ENCODE measurements around the gene TMEM106A. TPM values are rescaled to one million over a fixed set of nuclear protein-coding genes. Genes with fewer than 3 reads are reported as not detected.
"Not testable (repeated sequence)": the region's sequence is repeated elsewhere in the genome, so short reads cannot be mapped to it uniquely, and the experiment has no call there.

TMEM106A gene, protein sequence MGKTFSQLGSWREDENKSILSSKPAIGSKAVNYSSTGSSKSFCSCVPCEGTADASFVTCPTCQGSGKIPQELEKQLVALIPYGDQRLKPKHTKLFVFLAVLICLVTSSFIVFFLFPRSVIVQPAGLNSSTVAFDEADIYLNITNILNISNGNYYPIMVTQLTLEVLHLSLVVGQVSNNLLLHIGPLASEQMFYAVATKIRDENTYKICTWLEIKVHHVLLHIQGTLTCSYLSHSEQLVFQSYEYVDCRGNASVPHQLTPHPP
- total RNA-seq: 1 to 10 TPM; 5.8 to 7.1 TPM

DNA sequence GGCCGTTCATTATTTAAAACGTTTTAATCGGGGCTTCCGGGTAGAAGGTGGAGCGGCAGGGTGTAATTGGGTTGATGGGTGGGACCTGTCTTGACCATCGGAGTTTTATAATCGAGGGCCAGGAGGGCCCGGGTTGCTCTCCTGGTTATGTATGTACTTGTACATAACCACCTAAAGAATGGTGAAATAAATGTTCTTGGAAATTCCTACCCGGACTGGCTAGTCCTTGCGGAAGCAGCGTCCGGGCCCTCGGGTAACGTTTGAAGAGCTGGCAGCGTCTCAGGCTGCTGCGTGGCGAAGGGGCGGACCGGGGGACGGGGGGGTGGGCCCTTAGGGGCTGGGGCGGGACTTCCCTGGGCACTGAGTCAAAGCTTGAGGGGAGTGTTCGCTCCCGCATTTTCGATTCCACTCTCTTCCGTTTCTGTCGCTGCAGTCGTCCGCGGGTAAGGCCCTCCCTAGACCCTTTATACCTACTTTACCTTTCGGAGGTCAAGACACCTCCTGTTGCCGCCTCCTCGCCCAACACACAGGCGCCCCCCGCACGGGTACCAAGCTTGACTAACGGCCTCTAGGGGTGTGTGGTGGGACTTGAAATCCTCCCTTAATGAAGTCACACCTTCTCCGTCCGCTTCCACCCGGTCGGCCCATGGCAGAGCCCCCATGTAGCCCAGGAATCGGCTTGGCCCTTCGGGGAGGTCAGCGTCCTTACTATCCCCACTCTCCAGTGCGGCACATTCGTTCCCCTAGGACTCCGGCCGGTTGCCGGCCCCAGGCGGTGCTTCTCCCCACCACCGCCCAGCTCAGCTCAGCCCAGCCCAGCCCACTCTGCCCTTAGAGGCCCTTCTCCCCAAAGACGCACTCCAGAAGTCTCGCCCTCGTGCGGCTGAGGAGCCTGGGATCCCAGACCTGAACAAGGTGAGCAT, at the start of gene TMEM106A:
Gene TMEM106A (plus strand): TSS at position 396 of the 923 bp plus-strand sequence. CDS start 1,167 bp downstream, outside the sequence.
- no peaks in the 10 kb centered on the region for H3K27me3 Mint-ChIP-seq (ENCODE audit: low read depth)
- peaks cover 14% of the 10 kb centered on the region for H3K36me3 Mint-ChIP-seq (ENCODE audit: low read depth)
- H3K9me3 Mint-ChIP-seq: no peaks in the 10 kb centered on the region
- DNase-seq: peak; percentile 82
- peaks cover 26% of the 10 kb centered on the region for H3K4me1 Mint-ChIP-seq (ENCODE audit: low read depth)
- CTCF ChIA-PET: interaction anchor here (0.5 to 1.2 kb wide), 4 partner anchors 12 to 113 kb away, joined by 3 to 7 read pairs (median 4); no protein-coding TSS in a partner anchor
- H3K27ac Mint-ChIP-seq: peak within 1 kb of the TSS; percentile 90
- H3K4me3 Mint-ChIP-seq: peak within 1 kb of the TSS; percentile 94
- intact Hi-C loops (cut with micrococcal nuclease): loop anchor here (1.0 to 5.0 kb wide), 4 partner anchors 41 to 214 kb away; partner anchors contain the start of genes BRCA1 and RPL27

DNA sequence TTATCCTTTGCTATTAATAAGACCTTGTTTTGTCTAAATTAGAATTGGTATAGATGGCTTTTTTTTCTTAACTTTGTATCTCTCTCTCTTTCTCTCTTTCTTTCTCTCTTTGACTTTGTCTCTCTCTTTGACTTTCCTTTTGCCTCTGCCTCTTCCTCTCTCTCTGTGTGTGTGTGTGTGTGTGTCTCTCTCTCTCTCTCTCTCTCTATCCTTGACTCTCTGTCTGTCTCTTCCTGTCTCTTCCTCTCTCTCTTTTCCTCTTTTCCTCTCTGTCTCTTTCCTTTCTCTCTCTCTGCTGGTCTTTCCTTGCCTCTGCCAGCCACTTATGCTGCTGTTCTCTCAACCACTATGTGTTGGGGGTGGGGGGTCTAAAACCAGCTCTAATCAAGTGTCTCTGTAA, 45.7 kb upstream of the TMEM106A start:
- H3K4me1 Mint-ChIP-seq (ENCODE audit: low read depth); H3K27me3 Mint-ChIP-seq (ENCODE audit: low read depth); intact Hi-C loops (cut with micrococcal nuclease); H3K36me3 Mint-ChIP-seq (ENCODE audit: low read depth); DNase-seq; H3K9me3 Mint-ChIP-seq; H3K4me3 Mint-ChIP-seq; CTCF ChIA-PET; H3K27ac Mint-ChIP-seq: not testable (repeated sequence)

DNA sequence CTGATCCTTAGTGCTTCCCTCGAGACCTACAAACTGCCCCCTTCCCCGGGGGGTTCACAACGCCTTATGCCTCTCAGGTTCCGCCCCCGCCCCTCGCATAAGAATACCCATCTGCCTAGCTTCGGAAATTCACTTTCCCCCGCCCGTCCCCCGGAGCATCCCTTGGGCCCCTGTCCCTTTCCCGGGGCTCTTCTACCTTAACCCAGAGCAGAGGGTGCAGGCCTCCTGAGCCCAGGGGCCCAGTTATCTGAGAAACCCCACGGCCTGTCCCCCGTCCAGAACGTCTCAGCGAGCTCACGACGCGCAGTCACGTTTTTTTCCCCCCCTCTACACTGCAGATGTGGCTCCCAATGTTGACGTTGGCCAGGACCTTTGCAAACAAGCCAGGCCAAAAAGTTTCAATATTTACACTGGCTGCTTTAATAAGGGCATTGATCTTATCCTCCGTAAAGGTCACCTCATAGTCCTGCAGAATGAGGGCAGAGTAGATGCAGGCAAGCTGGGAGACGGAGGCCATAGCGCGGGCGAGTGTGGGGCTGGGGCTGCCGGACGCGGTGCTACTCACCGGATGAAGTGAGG, 42.0 kb upstream of the TMEM106A start:
- CTCF ChIA-PET: no interaction called here
- Mint-ChIP-seq H3K4me1 (ENCODE audit: low read depth) (peaks cover 26% of the 10 kb centered on the region), H3K9me3 (no peaks in the 10 kb centered on the region), H3K36me3 (ENCODE audit: low read depth) (peaks cover 4% of the 10 kb centered on the region), H3K27ac (no peak overlapping the region), H3K27me3 (ENCODE audit: low read depth) (no peaks in the 10 kb centered on the region), H3K4me3 (no peak overlapping the region)
- intact Hi-C loops (cut with micrococcal nuclease): loop anchor here (1.0 to 5.0 kb wide), 10 partner anchors 42 to 1252 kb away; partner anchors contain the start of genes ACLY, BRCA1, PTGES3L and RPL27
- DNase-seq: no peak

DNA sequence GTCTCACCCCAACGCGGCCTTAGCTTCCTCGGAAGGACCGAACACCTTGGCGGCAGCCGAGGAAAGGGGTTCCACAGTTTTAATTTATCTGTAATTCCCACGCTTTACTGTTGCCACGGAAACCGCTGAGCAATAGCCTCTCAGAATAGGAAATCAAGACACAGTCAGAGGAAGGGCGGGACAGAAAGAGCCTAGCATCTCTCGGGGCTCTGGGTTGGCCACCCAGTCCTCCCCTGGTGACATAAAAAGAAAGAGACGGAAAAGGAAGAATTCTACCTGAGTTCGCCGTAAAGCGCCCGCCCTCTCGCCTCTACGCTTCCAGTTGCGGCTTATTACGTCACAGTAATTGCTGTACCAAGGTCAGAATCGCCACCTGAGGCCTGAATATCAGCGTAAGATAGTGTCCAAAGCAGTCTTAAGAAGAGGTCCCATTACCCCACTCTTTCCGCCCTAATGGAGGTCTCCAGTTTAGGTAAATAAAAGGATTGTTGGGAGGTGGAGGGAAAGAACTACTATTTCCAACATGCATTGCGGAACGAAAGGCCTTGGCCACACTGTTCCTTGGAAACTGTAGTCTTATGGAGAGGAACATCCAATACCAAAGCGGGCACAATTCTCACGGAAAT, 41.4 kb upstream of the TMEM106A start:
- peaks cover 31% of the 10 kb centered on the region for H3K4me1 Mint-ChIP-seq (ENCODE audit: low read depth)
- H3K9me3 Mint-ChIP-seq: no peaks in the 10 kb centered on the region
- H3K4me3 Mint-ChIP-seq: no peak overlapping the region
- no peak overlapping the region for H3K27ac Mint-ChIP-seq
- intact Hi-C loops (cut with micrococcal nuclease): loop anchor here (1.0 to 5.0 kb wide), 10 partner anchors 41 to 1253 kb away; partner anchors contain the start of genes ACLY, BRCA1, PTGES3L and RPL27
- peak; percentile 94 for DNase-seq
- CTCF ChIA-PET: no interaction called here
- peaks cover 4% of the 10 kb centered on the region for H3K36me3 Mint-ChIP-seq (ENCODE audit: low read depth)
- no peaks in the 10 kb centered on the region for H3K27me3 Mint-ChIP-seq (ENCODE audit: low read depth)

DNA sequence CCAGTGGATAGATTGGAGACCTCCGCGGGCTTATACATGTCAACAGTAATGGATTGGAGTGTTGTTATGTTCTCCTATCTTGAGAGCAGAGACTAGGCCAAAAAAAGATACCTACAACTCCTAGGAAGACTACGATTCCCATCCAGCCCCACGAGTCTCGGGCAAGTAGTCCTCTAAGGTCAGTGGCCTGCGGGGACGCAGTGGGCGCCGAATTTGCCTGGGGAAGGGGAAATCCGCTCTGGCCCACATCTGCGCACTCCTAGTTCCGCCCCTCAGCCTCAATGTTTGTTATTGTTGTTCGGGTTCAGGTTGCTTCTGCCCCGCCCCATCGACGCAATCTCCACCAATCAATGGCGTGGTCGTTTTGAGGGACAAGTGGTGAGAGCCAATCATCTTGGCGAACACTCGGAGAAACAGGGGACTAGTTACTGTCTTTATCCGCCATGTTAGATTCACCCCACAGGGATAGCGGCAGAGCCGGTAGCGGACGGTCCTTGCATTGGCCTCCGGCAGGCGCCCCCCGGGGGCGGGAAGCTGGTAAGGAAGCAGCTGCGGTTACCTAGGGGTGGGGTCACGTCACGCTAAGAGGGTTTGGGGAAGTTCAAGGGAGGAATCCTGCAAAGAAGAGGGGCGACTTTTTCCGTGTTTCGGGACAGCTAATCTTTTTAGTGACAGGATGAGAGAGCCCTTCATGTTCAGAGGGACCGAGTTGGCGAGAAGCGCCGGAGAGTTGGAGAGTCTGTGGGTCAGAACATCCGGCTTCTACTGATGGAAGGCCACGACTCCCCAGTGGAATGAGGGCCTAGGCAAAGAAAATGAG, 40.7 kb upstream of the TMEM106A start, which contains the start of gene NBR1:
Gene NBR1 (plus strand): TSS at position 449 of the 820 bp plus-strand sequence. CDS start 4,586 bp downstream, outside the sequence.
- no peaks in the 10 kb centered on the region for H3K9me3 Mint-ChIP-seq
- H3K27me3 Mint-ChIP-seq (ENCODE audit: low read depth): no peaks in the 10 kb centered on the region
- CTCF ChIA-PET: interaction anchor here (0.6 kb wide), 1 partner anchor 11 kb away, joined by 4 read pairs; no protein-coding TSS in a partner anchor
- peaks cover 3% of the 10 kb centered on the region for H3K36me3 Mint-ChIP-seq (ENCODE audit: low read depth)
- H3K27ac Mint-ChIP-seq: no peak within 1 kb of the TSS
- intact Hi-C loops (cut with micrococcal nuclease): loop anchor here (1.0 to 5.0 kb wide), 10 partner anchors 40 to 1254 kb away; partner anchors contain the start of genes ACLY, BRCA1, PTGES3L and RPL27
- H3K4me1 Mint-ChIP-seq (ENCODE audit: low read depth): peaks cover 36% of the 10 kb centered on the region
- peak; percentile 99 for DNase-seq
- no peak within 1 kb of the TSS for H3K4me3 Mint-ChIP-seq

DNA sequence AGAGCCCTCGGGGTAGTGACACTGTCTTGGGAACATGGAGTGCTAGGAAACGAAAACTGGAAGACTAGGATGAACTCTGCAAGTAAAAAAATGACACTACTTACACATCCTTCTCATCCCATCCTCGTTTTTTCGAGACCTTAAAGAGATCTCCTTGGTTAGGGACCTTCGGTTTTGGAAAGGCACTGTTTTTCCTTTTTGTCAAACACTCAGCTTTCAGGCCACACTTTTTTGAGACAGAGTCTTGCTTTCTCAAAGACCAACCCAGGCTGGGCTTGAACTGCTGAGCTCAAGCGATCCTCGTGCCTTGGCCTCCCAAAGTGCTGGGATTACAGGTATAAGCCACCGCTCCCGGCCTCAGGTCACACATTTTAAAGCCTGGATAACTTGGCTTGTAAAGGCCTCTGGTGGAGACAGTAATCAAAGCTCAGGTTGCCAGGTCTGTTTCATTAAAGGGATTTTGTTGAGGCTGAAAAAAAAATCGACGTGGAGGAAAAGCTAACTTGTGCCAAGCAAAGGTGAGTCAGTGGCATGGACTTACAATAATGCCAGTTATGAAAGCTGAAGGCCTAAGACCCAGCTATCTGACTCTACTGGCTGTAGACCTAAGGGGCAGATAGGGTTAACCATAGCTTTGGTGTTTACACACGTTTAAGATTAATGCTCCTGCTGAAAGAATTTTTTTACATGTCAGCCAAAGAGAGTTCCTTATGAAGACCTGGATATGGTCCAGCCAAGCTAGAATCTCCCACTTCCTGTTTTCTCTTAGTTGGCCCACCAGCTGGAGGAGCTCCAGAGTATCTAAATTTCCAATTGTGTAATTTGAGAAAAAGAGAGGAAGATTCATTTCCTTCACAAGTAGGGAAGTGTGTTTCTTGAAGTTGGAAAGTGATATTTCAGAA, 39.8 kb upstream of the TMEM106A start:
- H3K27me3 Mint-ChIP-seq (ENCODE audit: low read depth): no peaks in the 10 kb centered on the region
- H3K27ac Mint-ChIP-seq: no peak overlapping the region
- H3K4me3 Mint-ChIP-seq: no peak overlapping the region
- peaks cover 44% of the 10 kb centered on the region for H3K4me1 Mint-ChIP-seq (ENCODE audit: low read depth)
- intact Hi-C loops (cut with micrococcal nuclease): loop anchor here (2.0 to 5.0 kb wide), 4 partner anchors 217 to 1255 kb away; partner anchors contain the start of gene ACLY
- H3K36me3 Mint-ChIP-seq (ENCODE audit: low read depth): peaks cover 8% of the 10 kb centered on the region
- peak; percentile 22 for DNase-seq
- no peaks in the 10 kb centered on the region for H3K9me3 Mint-ChIP-seq
- CTCF ChIA-PET: interaction anchor here (0.6 to 0.9 kb wide), 4 partner anchors 10 to 138 kb away, joined by 3 to 5 read pairs (median 4); no protein-coding TSS in a partner anchor

DNA sequence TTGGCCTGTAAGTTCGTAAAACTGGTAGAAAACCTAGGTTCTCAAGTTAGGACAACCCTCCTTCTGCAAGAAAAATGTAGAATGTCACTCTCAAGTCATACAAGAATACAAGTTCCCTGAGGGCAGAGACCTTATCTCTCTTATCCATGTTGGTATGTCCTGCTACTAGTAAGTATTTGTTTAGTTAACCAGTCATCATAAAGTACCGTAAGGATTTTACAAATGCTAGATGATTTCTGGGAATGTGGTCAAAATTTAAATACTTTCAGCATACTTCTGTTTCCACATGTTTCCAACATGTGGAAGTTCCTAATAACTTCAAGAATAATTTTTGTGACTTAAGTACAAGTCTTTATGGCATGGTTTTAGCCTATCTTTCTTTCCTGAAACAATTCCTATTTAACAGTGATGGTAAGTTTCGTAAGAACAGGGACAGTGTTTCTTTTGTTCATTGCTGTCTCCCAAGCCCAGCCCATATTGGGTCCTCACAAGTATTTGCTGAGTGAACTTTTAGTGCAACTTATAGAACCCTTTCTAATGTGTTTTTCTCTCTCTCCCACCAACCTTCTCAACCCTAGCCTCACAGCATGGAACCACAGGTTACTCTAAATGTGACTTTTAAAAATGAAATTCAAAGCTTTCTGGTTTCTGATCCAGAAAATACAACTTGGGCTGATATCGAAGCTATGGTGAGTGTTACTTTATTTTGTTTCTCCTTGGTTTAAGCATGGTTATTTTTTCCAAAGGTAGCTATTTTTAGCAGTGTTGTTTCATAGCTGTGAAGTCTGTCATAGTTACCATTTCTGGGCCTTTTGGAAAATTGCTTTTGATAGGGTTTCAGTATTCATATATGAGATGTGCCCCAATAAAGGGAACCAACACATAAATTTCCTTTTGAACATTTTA, 36.2 kb upstream of the TMEM106A start:
- intact Hi-C loops (cut with micrococcal nuclease): no loop called here
- peaks cover 18% of the 10 kb centered on the region for H3K36me3 Mint-ChIP-seq (ENCODE audit: low read depth)
- H3K27ac Mint-ChIP-seq: peak overlapping the region; percentile 82
- H3K4me1 Mint-ChIP-seq (ENCODE audit: low read depth): peaks cover 50% of the 10 kb centered on the region
- CTCF ChIA-PET: interaction anchor here (0.6 kb wide), 1 partner anchor 34 kb away, joined by 3 read pairs; no protein-coding TSS in a partner anchor
- DNase-seq: no peak
- H3K27me3 Mint-ChIP-seq (ENCODE audit: low read depth): no peaks in the 10 kb centered on the region
- H3K4me3 Mint-ChIP-seq: peak overlapping the region; percentile 30
- no peaks in the 10 kb centered on the region for H3K9me3 Mint-ChIP-seq

DNA sequence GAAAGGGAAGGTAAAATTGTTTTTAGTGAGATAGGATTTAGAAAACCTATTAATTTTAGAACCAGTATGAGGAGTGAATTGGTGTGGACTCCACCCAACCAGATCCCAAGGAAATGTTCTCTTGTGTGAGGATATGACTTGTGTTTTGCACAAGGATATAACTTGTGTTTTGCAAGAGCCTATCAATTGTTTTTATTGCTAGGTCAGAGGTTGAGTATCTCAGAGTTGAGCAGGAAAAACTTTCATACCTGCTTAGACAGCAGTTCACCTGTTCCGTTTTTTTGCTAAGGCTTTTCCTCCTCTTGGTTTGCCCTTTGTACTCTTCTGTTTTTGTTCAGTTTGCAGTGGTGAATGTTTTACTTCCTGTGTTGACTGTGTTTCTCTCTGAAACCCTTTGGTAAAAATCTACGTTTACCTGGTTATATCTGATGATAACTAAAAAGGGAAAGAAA, 35.5 kb upstream of the TMEM106A start:
- Mint-ChIP-seq H3K4me1 (ENCODE audit: low read depth) (peaks cover 50% of the 10 kb centered on the region), H3K27me3 (ENCODE audit: low read depth) (no peaks in the 10 kb centered on the region), H3K27ac (peak overlapping the region; percentile 82), H3K9me3 (no peaks in the 10 kb centered on the region), H3K36me3 (ENCODE audit: low read depth) (peaks cover 18% of the 10 kb centered on the region), H3K4me3 (peak overlapping the region; percentile 30)
- intact Hi-C loops (cut with micrococcal nuclease): no loop called here
- DNase-seq: no peak
- CTCF ChIA-PET: no interaction called here

DNA sequence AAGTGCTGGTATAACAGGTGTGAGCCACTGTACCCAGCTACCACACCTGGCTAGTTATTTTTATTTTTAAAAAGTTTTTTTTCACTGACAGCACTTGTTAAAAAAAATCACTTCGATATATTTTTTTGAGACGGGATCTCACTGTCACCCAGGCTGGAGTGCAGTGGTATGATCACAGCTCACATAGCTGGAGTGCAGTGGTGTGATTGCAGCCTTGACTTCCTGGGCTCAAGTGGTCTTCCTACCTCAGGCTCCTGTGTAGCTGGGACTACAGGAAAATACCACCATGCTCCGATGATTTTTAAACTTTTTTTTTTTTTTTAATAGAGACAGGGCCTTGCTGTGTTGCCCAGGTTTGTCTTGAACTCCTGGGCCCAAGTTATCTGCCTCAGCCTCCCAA, 27.8 kb upstream of the TMEM106A start:
- H3K9me3 Mint-ChIP-seq: no peaks in the 10 kb centered on the region

More for the DNA sequence above, 27.8 kb upstream of the TMEM106A start:
- DNase-seq: no peak
- CTCF ChIA-PET: interaction anchor here (0.6 kb wide), 1 partner anchor 52 kb away, joined by 3 read pairs; no protein-coding TSS in a partner anchor
- no peaks in the 10 kb centered on the region for H3K27me3 Mint-ChIP-seq (ENCODE audit: low read depth)
- no peak overlapping the region for H3K4me3 Mint-ChIP-seq
- H3K36me3 Mint-ChIP-seq (ENCODE audit: low read depth): peaks cover 10% of the 10 kb centered on the region
- H3K27ac Mint-ChIP-seq: no peak overlapping the region
- peaks cover under 1% of the 10 kb centered on the region for H3K4me1 Mint-ChIP-seq (ENCODE audit: low read depth)
- intact Hi-C loops (cut with micrococcal nuclease): no loop called here

Measured in activated naive CD4-positive, alpha-beta T cell treated with anti-CD3 and anti-CD28 coated beads for 36 hours (primary cell).